Stimulated activated CD8-positive, alpha-beta memory T cell treated with anti-CD3 and anti-CD28 coated beads, Interleukin-4, amount 100 ng/mL, for 24 hours (primary cell): ENCODE results near the gene PRKCD.

ENCODE experiments used
- DNase-seq: peaks from one replicate; pipeline ENCODE4 v3.0.0-alpha.2; 2020; ENCODE audit warnings: low read depth

The PRKCD gene

DNA sequence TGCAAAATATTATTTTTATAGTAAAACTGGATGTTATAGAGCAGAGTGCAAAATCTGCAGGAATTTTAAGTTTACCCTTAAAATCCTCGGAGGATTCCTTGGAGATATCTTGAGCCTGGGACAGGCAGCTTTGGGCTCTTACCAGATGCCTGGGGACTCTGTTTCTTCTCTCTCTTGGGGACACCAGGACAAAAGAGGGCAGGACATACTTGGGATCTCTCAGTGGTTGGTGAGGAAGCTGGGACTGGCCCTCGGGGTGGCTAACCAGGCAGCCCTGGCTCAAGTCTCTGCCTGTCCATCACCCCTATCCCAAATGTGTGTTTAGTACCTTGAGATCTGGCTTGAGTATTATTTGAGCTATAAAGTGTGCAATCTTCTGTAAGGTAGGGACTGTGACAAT, 56.2 kb downstream of the PRKCD start:
- DNase-seq, result no peak

DNA sequence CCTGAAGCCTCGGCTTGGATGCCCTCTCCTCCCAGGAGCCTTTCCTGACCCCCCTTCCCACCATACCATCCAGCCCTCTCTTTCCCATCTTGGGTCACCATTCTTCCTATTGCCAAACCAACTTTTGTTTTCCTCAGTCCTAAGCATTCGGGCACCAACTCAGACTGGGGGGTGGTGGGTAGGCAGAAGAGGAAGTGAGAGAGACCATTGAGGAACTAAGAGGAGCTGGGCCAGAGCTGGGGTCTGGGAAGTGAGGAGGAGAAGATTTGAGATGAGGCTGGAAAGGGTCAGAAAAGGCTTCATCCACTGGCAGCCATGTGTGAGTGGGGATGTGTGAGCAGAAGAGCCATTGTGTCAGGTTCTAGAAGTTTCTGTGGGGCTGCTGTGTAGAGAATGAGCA, 57.1 kb downstream of the PRKCD start:
- no peak for DNase-seq

DNA sequence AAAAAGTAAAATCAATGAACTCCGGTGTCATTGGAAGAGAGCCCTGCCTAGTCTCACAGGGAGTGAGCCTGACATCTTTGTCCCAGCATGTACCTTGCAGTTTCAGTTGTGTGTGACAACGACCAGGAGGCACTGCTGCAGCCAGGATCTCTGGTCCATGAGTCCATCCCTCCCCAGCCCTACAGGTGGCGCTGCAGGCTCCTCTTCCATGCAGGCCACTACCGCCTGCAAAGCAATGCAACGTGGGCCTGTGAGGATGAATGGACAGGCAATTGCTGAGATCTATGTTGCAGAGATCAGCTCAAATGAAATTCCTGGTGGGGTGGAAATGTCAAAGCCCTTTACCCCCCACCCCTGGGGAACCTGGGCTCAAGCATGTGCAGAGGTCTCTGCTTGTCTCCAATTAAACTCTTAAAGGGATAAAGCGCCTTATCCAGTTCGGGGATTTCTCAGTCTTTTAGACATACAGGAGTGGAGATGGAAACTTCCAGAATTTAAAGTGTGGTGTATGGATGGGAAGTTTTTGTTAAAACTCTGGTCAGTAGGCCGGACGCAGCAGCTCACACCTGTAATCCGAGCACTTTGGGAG, 59.0 kb downstream of the PRKCD start:
- DNase-seq, result peak; percentile 68

DNA sequence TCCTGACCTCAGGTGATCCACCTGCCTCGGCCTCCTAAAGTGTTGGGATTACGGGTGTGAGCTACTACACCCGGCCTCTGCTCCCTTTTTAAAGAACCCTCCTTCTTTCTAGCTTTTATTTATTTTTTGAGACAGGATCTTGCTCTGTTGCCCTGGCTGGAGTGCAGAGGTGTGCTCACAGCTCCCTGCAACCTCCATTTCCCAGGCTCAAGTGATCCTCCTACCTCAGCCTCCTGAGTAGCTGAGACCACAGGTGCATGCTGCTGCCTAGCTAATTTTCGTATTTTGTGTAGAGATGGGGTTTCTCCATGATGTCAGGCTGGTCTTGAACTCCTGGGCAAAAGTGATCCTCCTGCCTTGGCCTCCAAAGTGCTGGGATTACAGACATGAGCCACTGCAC, 60.3 kb downstream of the PRKCD start:
- no peak for DNase-seq

DNA sequence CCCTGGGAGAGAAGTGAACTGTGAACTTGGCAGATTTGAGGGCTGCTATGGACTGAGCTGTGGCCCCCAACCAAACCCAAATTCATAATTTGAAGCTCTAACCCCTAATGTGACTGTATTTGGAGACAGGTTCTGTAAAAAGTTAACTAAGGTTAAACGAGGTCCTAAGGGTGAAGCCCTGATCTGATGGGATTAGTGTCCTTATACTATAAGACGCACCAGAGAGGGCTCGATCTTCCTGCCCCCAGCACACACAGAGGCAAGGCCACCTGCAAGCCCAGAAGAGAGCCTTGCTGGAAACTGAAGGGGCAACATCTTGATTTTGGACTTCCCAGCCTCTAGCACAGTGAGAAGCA, 60.8 kb downstream of the PRKCD start:
- DNase-seq, result no peak

DNA sequence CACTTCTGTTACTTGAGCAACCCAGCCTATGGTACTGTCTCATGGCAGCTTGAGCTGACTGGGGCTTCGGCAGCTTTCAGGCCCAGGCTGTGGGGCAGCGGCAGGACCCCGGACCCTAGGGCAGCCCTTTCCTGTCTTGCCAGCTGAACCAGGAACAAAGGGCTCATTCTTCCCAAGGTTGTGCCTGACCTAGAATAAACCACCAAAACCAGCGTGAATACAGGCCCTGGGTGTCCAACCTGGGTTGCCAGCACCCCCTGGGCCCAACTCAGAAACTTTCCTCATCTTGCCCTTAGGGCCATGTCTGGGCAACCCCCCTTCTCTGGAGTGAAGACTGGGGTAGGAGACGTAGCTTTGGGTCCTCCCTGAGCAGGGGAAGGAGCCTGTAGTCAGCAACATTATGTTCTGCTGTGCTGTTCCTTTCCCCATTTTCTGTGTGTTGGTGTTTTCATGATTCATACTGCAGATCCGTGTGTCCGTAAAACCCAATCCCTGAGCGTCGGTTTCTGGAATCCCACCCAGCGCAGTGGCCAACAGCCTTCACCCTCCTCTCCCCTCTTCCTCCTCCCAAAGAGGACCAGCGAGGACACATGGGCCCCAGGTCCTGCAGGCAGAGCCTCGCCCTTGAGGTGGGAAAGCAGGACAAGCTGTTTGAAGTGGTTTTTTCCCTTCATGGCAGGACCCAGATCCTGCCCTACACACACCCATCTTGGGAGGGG, 61.3 kb downstream of the PRKCD start:
- DNase-seq, result no peak

DNA sequence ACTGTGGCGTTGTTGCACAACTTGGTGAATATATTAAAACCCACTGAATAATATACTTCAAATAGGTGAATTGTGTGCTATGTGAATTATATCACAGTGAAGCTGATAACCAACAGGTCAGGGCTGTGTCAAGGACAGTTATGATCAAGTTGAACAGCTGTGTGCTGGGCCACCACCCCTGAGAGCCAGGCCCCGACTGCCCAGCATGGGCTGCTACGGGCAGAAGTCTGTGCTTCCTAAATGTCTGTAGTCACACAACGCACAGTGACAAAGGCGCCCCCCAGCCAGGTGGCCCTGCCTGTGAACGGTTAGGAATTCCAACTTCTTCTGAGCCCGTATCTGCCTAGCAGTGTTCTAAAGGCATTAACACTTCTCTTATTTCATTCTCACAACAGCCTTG, 62.0 kb downstream of the PRKCD start:
- DNase-seq, result no peak

DNA sequence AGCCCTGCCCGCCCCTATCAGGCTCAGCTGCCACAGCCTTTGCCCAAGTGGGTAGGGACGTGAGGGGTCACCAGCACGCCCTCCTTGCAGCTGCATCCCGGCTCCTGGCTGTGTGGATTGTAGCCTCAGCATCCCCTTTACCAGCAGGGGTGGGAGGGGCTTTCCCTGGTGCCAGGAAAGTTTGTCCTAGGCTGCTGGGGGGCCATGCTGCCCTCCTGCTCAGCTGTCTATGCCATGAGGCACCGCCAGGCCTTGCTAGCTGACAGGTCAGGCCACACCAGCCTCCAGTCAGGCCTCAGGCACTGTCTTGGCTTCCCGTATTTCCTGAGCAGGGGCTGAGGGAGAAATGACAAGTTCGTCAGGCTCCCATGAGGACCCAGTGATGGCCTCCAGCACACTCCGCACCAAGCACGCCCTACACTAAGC, 62.5 kb downstream of the PRKCD start:
- DNase-seq, result no peak

DNA sequence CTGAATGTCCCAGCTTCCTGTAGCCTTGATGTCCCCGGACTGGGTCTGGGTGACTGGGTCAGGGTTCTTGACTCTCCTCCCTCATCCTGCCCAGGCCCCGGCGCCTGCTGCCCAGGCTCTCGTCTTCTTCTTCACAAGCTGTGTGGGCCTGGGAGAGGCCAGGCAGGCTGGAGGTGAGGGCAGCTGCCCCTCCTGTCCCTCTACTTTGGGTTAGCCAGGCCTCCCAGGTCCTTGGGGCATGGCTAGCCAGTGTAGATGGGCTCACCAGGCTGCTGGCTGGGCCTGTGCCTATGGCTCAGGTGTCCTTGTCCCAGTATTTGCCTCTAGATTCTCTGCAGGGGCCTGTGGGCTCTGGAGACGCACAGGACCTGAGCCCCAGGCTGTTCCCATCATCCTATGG, 63.0 kb downstream of the PRKCD start:
- DNase-seq, result no peak

DNA sequence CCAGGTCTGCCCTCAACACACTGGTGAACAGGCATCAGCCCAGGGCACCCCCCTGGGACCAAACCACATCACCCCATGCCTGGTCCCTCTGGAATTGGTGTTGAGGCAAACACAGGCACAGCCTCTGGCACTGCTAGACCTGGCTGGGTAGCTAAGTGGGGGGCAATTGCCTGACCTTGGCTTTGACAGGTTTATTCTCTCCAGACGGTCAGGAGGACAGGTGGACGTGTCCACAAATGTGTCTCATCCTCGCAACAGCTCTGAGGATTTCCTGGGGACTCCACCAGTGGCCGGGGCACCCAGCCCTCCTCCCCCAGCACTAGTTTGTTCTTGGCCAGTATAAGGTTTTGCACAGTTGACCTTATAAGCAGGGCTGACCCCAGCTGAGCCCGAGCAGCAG, 63.5 kb downstream of the PRKCD start:
- DNase-seq, result no peak

DNA sequence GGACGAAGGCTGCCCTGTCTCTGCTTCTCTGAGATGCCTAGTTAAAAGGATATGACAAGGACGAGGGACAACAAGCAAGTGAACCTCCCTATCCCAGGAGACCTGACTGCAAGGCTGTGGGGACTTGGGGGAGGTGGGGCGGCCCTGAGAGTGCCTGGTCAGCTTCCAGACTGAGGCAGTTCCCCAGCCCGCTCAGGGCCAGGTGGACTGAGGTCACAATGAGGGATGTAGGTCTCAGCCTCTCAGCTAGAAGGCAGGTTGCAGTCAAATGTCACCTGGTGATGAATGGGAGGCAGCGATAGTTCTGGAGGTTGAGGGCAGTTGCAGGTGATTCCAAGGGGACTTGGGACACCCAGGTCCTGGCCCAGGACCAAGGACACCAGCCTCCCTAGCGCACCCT, 64.2 kb downstream of the PRKCD start:
- no peak for DNase-seq

DNA sequence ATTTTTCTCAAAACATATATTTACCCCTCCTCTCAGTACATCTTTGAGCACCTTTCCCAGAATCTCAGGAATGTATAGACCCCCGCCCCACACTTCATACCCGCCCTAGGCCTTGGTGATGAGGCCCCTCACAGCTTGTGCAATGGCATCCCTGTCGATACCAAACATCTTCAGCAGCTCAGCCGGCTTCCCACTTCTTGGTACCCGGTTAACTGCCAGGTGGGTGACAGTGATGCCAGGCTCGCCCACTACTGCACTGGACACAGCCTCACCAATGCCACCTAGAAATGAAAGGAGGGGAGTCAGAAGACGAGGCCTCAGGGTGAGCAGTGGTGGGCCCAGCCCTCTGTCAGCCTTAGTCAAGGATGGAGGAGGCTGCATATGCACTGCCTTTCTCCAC, 64.6 kb downstream of the PRKCD start:
- DNase-seq, result no peak

DNA sequence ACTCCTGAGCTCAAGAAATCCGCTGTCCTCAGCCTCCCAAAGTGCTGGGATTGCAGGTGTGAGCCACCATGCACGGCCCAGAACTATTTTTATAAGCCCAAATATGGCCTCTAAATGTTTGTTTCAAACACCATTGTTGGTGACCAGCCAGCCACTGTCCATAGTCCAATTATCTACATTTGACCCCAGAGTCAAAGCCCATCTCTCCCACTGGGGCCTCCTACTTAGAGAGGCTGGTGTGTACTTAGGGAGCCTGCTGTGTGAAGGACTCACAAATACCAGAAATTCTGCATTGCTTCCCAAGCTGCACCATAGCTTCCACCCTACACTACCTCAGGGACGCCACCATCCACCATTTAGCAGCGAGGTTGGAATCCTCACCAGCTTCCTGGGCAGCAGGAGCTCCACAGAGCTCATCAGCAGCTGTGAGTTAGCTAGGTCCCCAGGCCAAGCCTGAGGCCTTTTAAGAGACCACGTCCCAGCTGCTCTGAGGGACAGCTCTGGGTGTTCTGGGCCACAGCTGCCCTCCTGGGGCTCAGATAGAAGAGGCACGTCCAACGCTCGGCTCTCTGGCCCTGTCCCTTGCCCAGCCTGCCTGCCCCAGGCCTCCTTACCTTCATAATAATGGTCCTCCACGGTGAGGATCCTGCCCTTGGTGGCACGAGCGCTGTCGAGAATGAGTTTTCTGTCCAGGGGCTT, 65.3 kb downstream of the PRKCD start:
- no peak for DNase-seq

DNA sequence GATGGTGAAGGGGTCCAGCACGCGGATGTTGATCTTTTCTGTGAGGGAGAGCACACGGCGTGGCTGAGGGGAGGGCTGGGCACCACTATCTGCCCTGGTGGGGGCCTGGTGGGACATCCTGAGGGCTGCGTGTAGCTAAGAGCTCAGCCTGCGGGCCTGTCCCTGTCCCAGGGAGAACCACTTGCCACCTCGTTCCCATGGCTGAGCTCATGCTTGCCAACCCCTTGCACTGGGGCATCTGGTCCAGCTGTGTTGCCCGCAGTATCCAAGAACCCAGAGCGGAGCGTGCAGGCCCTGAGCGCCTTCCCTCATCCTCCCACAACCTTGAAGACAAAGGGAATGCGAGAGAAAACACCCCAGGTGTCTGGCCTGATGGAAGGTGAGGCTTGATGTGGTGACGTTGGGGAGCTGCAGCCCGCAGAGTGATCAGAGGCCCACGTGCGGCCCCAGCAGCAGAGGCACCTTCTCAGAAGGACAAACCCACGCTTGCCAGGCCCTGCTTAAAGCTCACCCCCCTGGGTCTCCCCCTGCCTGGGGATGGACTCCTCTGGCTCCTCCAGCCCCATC, 65.9 kb downstream of the PRKCD start:
- DNase-seq, result no peak

DNA sequence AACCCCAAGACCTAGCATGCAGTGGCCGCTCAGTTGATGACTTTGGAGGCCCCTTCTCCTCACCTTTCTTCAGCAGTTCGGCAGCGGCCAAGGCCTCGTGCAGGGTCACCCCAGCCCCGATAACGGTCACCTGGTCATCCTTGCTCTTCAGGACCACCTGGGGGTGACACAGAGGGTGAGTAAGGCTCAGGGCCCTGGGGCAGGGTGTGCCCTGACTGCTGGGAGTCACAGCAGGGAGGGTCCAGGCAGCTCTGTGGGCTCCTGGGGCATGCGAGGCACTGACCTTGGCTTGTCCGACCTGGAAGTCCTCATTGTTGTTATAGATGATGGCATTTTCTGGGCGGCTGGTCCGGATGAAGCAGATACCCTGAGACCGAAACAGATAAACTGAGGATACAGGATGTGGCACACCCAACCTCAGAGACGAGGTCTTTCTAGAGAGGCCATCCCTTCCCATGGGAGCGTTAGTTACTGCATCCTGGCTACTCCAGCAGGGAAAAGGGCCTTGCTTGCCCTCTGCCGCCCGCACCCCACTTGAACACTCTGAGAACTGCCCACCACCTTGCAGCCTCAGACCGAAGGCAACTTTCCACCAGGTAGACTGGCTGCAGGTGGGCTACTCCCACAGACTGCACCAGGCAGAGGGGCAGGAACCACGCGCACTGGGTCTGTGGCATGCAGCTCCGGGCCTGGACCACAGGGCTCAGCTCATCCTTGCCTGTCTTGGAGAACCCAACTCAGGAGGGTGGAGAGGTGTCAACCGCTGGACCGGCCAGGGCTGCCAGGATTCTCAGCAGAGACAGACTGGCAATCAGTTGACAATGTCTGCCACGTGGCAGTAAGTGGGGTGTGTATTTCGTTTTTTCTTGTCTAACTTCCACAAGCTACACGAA, 67.2 kb downstream of the PRKCD start:
- DNase-seq, result no peak

DNA sequence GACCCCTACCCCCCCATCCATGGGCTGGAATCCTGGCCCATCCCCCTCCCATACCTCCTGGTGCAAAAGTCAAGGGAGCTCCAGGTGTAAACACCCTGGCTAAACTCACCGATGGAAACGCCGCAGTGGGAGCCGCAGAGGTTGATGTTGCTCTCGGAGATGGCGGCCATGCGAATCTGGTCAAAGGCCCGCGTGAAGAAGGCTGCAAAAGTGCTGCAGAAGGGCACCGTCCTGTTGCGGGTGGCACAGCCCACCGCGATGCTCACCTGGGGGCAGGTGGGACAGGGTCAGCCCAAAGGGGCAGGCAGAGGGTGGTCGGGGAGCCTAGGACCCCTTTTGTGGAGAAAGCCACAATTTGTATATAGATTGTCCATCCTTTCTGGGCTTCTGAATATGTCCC, 68.2 kb downstream of the PRKCD start:
- no peak for DNase-seq

DNA sequence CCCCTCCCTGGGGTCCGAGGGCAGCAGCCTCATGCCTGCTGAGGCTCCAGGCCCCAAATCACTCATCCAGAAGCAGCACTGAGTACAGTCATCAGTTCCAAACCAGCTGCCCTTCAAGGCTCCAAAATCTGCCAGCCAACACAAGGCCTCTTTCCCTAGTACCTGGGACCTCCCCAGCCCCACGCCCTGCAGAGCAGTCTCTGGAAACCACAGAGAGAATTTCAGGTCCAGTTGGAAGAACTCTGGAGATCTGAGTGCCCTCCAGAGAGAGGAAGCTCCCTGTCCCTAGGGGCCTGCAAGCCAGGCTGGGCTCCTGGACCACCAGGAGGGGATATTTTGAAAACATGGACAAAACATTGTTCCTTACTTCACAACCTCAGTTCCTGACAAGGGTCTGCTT, 68.6 kb downstream of the PRKCD start:
- DNase-seq, result no peak

DNA sequence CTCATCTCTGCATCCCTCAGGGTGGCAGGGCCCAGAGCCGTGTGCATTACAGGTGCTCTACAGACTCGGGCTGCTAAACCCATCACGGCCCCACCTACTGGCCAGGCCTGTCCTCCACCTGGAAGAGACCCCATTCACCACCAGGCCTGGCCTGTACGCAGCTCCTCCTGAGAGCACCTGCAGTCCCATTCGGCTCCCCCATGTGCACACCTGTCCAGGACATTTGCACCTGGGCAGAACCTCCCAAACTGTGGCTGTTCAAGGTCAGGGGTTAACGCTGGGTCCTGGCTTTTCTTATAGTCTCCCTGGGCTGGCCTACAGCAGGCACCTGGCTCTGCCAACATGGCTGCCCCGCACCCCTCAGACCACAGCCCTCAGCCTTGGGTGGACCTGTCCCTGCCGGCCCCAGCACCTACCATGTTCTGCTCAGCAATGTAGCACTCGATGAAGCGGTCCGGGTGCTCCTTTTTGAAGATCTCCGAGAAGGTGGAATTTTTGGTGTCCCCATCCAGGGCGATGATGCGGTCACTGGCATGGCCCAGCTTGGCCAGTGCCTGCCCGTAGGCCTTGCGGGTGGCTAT, 69.1 kb downstream of the PRKCD start:
- no peak for DNase-seq

DNA sequence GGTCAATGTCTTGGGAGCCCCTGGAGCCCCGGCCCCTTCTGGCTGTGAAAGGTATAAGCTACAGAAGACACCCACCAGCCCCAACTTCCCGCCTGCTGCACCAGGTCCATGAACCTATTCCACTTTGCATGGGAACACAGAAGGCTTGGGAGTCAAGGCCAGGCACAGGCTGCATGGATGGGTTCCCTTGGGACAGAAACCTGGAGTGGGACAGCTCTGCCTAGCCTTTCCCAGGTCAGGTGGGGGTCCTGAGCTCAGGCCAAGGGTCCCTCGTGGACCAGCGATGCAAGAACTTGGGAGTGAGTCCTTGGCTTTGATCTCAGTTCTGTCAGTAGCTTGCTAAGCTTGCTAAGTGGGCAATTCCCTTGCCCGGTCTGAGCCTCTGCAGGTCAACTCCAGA, 69.8 kb downstream of the PRKCD start:
- DNase-seq, result no peak

DNA sequence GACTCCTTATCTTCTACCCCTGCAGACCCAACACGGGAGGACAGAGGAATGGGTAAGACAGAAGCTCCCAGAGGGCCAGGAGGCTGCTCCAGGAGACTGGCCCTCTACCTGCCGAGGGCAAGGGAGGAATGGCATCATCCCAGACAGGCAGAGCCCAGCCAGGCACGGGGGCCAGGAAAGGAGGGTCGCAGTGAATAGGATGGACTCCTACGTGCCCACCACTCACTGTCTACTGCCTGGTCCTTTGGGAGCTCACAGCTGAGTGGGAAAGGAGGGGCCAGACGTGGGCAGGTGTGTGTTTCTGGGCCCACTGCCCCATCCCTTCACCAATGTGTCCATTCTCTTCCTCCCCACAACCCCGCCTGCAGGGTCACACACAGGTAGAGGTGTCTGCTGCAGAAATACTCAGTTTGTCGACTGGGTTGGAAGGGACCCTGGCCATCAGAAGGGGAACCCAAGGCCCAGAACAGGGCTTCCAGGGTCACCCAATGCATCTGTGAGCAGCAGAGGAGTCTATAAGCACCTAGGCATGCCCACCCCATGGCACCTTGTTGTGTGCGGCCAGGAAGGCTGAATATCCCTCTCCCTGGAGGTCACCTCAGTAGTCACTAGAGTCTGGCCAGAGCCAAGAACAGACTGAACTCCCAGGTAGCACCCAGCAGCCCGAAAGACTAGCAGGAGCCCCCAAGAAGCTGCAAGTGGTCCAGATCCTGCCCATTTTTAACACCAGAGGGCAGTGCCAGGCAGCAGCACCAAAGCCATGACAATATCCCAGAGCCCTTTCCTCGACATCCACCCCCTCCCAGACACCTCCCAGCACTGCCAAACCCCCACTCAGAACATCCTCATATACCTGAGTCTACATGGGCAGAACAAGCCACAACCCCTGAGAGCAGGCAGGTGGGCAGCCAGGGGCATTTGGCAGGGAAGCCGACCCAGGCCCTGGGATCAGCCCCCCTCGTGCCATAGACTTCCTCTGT, 70.8 kb downstream of the PRKCD start:
- DNase-seq, result no peak
